Choroid plexus epithelial cell (primary cell): ENCODE results near the gene MIER2.

Experiments used
- DNase-seq: peaks from one replicate; pipeline ENCODE4 v3.0.0-alpha.2; 2010; ENCODE audit warnings: low read depth
- H3K4me3 ChIP-seq: 2 replicates; pipeline ENCODE4 v1.5.1; 2011; ENCODE audit warnings: low read depth, mild to moderate bottlenecking, control low read depth, low read length, moderate library complexity
- TF ChIP-seq, protein P1 (sequence below): conservative IDR thresholded peaks from 2 replicates; pipeline ENCODE4 v1.5.1; 2011; ENCODE audit warnings: low read depth, mild to moderate bottlenecking, control low read depth, inconsistent platforms, low read length, moderate library complexity

Gene MIER2

DNA sequence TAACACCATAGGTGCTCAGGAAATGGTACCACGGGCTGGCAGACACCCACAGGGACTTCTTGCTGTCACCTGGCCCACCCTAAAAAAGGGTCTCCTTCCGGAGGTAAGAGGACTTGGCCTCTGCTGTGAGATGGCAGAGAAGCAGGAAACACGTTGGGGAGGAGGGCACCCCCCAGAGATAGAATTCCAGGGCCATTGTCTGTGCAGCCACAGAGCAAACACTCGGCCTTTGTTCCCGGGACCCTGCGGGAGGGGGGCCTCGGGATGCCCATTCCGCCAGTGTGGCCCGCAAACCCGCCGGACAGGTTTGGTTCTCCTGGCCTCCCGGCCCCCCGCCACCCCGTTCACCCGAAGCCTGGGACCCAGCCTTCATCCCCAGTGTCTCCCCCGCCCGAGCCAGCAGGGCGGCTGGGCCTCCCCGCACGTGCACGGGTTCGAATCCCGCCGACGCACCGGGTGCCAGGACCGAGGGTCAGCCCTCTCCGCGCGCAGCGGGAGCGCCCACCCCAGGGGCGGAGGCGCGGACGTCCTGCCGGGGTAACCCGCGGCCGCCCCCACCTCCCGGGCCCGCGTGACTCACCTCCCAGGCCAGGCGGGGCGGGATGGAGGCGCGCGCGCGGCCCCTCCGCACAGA lies 54.1 kb downstream of the MIER2 start:
- DNase-seq, result peak; percentile 17
- H3K4me3 ChIP-seq, result peak overlapping the region; percentile 57
- TF ChIP-seq, protein P1, sequence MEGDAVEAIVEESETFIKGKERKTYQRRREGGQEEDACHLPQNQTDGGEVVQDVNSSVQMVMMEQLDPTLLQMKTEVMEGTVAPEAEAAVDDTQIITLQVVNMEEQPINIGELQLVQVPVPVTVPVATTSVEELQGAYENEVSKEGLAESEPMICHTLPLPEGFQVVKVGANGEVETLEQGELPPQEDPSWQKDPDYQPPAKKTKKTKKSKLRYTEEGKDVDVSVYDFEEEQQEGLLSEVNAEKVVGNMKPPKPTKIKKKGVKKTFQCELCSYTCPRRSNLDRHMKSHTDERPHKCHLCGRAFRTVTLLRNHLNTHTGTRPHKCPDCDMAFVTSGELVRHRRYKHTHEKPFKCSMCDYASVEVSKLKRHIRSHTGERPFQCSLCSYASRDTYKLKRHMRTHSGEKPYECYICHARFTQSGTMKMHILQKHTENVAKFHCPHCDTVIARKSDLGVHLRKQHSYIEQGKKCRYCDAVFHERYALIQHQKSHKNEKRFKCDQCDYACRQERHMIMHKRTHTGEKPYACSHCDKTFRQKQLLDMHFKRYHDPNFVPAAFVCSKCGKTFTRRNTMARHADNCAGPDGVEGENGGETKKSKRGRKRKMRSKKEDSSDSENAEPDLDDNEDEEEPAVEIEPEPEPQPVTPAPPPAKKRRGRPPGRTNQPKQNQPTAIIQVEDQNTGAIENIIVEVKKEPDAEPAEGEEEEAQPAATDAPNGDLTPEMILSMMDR, result no peak

- peak; percentile 67 for DNase-seq
- H3K4me3 ChIP-seq, result peak overlapping the region; percentile 57
- TF ChIP-seq, protein P1, result no peak
These were observed 54.8 kb downstream of the MIER2 start for GRCh38 chr19:289651-290371.

DNA sequence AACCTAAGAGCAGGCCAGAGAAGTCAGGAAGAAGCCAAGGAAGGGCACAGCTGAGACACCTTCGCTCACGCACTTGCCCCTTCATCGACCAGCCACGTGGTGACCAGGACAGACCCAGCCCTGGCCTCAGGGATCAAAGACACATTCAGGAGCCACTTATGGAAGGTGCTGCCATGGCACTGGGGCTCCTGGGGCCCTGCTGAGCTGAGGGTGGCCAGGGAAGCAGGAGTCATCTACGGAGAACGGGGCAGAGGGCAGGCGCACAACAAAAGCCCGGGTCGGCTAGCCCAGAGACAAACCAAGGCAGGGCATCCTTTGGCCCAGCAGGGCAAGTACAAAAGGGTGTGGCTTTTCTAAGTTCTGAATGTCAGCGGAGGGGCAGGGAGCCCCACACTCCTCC lies 55.7 kb downstream of the MIER2 start:
- DNase-seq, result no peak
- H3K4me3 ChIP-seq, result no peak overlapping the region
- TF ChIP-seq, protein P1, result no peak

DNA sequence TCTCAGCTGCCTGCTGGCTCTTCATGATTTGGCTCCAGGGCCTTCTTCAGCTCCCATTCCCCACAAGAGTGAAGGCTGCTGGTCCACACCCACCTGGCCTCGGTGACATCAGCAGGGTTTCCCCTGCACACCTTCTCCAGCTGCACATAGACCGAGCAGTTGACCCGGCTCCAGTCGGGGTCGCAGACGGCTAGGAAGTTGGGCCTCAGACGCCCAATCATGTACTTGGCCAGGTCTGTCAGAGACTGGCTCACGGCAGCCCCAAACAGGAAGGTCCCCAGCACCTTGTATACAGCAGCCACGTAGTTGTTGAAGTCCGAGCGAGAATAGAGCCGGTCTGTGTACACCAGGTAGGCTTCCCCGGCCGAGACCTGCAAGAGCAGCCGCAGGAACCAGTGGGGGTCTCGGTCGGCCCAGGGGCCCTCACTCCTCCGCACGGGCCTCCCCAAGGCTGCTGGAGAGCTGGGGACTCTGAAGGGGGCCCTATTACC lies 57.2 kb downstream of the MIER2 start:
- TF ChIP-seq, protein P1, result no peak
- H3K4me3 ChIP-seq, result no peak overlapping the region
- no peak for DNase-seq

- H3K4me3 ChIP-seq, result no peak overlapping the region
- no peak for DNase-seq
- TF ChIP-seq, protein P1, result no peak
These were observed 61.2 kb downstream of the MIER2 start for GRCh38 chr19:283395-283794.

DNA sequence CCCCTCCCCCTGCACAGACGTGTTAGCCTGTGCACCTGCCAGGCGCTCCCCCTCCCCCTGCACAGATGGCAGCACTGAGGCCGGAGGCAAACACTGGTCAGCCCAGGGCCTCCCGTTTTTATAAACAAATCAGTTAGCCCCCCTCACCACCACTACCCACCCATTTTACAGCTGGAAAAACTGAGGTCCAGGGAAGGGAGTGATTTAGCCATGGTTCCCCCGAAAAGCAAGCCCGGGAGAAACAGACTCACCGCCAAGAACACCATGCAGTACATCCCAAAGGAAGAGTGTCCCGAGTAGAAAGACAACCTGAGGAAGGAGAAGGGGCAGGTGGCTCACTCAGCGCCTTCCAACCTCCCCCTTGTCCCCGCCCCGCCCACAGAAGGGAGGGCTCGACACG lies 62.1 kb downstream of the MIER2 start:
- TF ChIP-seq, protein P1, result no peak

DNA sequence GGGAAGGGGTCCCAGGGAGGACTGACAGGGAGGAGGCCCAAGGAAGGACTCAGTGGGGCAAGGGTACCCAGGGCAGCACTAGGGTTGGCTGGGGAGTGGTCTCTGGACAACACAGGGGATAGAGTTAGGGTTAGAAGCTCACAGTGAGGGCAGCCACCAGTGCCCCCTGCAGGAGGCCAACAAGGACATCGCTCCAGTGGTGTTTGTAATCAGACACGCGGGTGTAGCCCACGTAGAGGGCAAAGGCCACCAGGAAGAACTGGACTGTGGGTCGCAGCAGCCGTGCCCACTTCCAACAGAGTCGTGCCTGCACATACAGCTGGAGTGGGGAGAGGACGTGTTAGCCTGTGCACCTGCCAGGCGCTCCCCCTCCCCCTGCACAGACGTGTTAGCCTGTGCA lies 62.6 kb downstream of the MIER2 start:
- no peak for DNase-seq
- no peak overlapping the region for H3K4me3 ChIP-seq
- TF ChIP-seq, protein P1, result peak; percentile 7

More for the DNA sequence above, 62.1 kb downstream of the MIER2 start:
- H3K4me3 ChIP-seq, result no peak overlapping the region
- DNase-seq, result no peak
